HepG2 (cell line): ENCODE data around the gene TAF6. TPM values are rescaled to one million over a fixed set of nuclear protein-coding genes. Genes with fewer than 3 reads are reported as not detected.
A peak's percentile ranks its signal among the peaks of the same experiment; 100 is the strongest.

Experiments
- CTCF ChIP-seq: sonication (generic); formaldehyde crosslinking; IDR thresholded peaks from 2 replicates; pipeline ENCODE4 v1.5.0; 2020; ENCODE audit warnings: mild to moderate bottlenecking, missing genetic modification reagents, moderate library complexity
- FIP1L1 ChIP-seq: fragments of 200-400 bp; formaldehyde crosslinking; IDR thresholded peaks from 2 replicates; pipeline ENCODE4 v1.6.1; 2018; ENCODE audit warnings: low read depth, mild to moderate bottlenecking, low read length, moderate library complexity, borderline replicate concordance; ENCODE audit not compliant: insufficient read depth
- GZF1 ChIP-seq: sonication (generic); formaldehyde crosslinking; IDR thresholded peaks from 2 replicates; pipeline ENCODE4 v1.5.1; 2020; ENCODE audit warnings: mild to moderate bottlenecking, missing genetic modification reagents
- MYPOP ChIP-seq: sonication (generic); formaldehyde crosslinking; IDR thresholded peaks from 2 replicates; pipeline ENCODE4 v1.8.1; 2023; ENCODE audit warnings: mild to moderate bottlenecking, moderate library complexity, missing genetic modification reagents
- SMC3 ChIP-seq: IDR thresholded peaks from 2 replicates; pipeline ENCODE4 v1.6.1; 2011; ENCODE audit warnings: low read length, improper control_type of control experiment
- SMYD3 ChIP-seq: sonication (generic); formaldehyde crosslinking; IDR thresholded peaks from 2 replicates; pipeline ENCODE4 v1.8.1; 2023; ENCODE audit warnings: mild to moderate bottlenecking, missing genetic modification reagents
- SOX13 ChIP-seq, 3 experiments: fragments of 450-650 bp in 1 of 3; sonication (generic) in 1 of 3; formaldehyde crosslinking in 1 of 3; IDR thresholded peaks in 2 of 3; conservative IDR thresholded peaks in 1 of 3; 2 replicates each; pipeline versions ENCODE4 v1.5.0 to v1.6.1; 2016 to 2020; ENCODE audit warnings: antibody characterized with exemption in 1 of 3, mild to moderate bottlenecking in 1 of 3, missing compliant biosample characterization in 1 of 3, missing genetic modification reagents in 1 of 3, moderate library complexity in 1 of 3
- SYNCRIP ChIP-seq: fragments of 200-400 bp; formaldehyde crosslinking; IDR thresholded peaks from 2 replicates; pipeline ENCODE4 v1.6.1; 2018; ENCODE audit warnings: mild to moderate bottlenecking, low read depth, low read length; ENCODE audit not compliant: insufficient read depth
- ZFX ChIP-seq: sonication (generic); formaldehyde crosslinking; IDR thresholded peaks from 2 replicates; pipeline ENCODE4 v1.4.0; 2020; ENCODE audit warnings: mild to moderate bottlenecking, low read depth, missing genetic modification reagents, moderate library complexity
- ZNF17 ChIP-seq: sonication (generic); formaldehyde crosslinking; IDR thresholded peaks from 2 replicates; pipeline ENCODE4 v1.5.0; 2020; ENCODE audit warnings: mild to moderate bottlenecking, missing genetic modification reagents
- ZNF431 ChIP-seq: sonication (generic); formaldehyde crosslinking; IDR thresholded peaks from 2 replicates; pipeline ENCODE4 v1.9.0; 2022; ENCODE audit warnings: missing genetic modification reagents, low read depth, mild to moderate bottlenecking, borderline replicate concordance
- ZNF557 ChIP-seq: sonication (generic); formaldehyde crosslinking; IDR thresholded peaks from 2 replicates; pipeline ENCODE4 v1.4.0; 2020; ENCODE audit warnings: missing genetic modification reagents
- ZNF687 ChIP-seq: sonication (generic); formaldehyde crosslinking; IDR thresholded peaks from 2 replicates; pipeline ENCODE4 v1.5.1; 2020; ENCODE audit warnings: mild to moderate bottlenecking, missing genetic modification reagents, moderate library complexity
- ZNF770 ChIP-seq: sonication (generic); formaldehyde crosslinking; IDR thresholded peaks from 2 replicates; pipeline ENCODE4 v1.5.0; 2020; ENCODE audit warnings: mild to moderate bottlenecking, missing genetic modification reagents
- ZNF800 ChIP-seq: sonication (generic); formaldehyde crosslinking; IDR thresholded peaks from 2 replicates; pipeline ENCODE4 v1.4.0; 2020; ENCODE audit warnings: missing genetic modification reagents
- polyA plus RNA-seq, 8 experiments: library from polyadenylated mRNA; depleted of rRNA in 3 of 8; stranded (reverse) in 7 of 8; unstranded in 1 of 8; fragments of >200 nt; fragmentation: Illumina TruSeq in 4 of 8; extraction: Trizol in 4 of 8; gene quantifications; 2 replicates each; pipeline versions ENCODE4 v1.2.1 to v1.2.3, GENCODE V29; 2011 to 2016; ENCODE audit warnings: low read depth in 4 of 8, missing spikeins in 1 of 8, mixed read lengths in 1 of 8; ENCODE audit not compliant: insufficient read depth in 1 of 8
- total RNA-seq, 5 experiments: library from RNA; depleted of rRNA; stranded (reverse); fragments of >200 nt; fragmentation: Illumina TruSeq; extraction: Trizol; gene quantifications; 2 replicates each; pipeline ENCODE4 v1.2.3, GENCODE V29; 2016; ENCODE audit warnings: low read depth in 1 of 5

The TAF6 gene
- total and polyA plus RNA-seq, 2 of the 13 experiments (the other 11 are each of a cell fraction or from before 2014, with no cell fraction given): 12.9 to 18.8 TPM

- no peak for TF ChIP-seq SOX13 (IDR thresholded peaks at IDR 0.05)
- TF ChIP-seq SOX13 (CRISPR knock-in tag; conservative IDR thresholded peaks at IDR 0.05 in 1 of 2, IDR thresholded peaks at IDR 0.05 in 1 of 2): no peak
- no peak for TF ChIP-seq ZNF557 (CRISPR knock-in tag)
- TF ChIP-seq SYNCRIP: no peak
- TF ChIP-seq ZNF800 (CRISPR knock-in tag): no peak
- TF ChIP-seq SMC3: no peak
- TF ChIP-seq GZF1 (CRISPR knock-in tag): no peak
- no peak for TF ChIP-seq ZNF17 (CRISPR knock-in tag)
- TF ChIP-seq ZFX: 0 out of 2 replicates have a peak, but pooled peaks have one; percentile 30
- TF ChIP-seq ZNF687 (CRISPR knock-in tag): peak; percentile 75
- TF ChIP-seq FIP1L1: no peak
- no peak for TF ChIP-seq ZNF431 (CRISPR knock-in tag)
- no peak for TF ChIP-seq SMYD3 (CRISPR knock-in tag)
- TF ChIP-seq CTCF (CRISPR knock-in tag): peak; percentile 91
- TF ChIP-seq ZNF770 (CRISPR knock-in tag): peak; percentile 100
- TF ChIP-seq MYPOP: no peak
These were observed 11.7 kb upstream of the TAF6 start (continued) for GRCh38 chr7:100130608-100131453.
